Endothelial cell of umbilical vein (primary cell): ENCODE measurements around the gene RELL2. TPM values are rescaled to one million over a fixed set of nuclear protein-coding genes. Genes with fewer than 3 reads are reported as not detected.

Source experiments
- BruUV-seq: library from RNA; stranded (reverse); fragments of 400-500 nt; replicated peaks from 2 replicates; lab custom pipeline; 2021; lab: Mats Ljungman, UMichigan
- CTCF ChIA-PET: fragments of 300-600, 350-600 bp; sonication (Branson Sonifier 250); formaldehyde crosslinking; loops from one replicate; lab custom pipeline; 2021; ENCODE audit warnings: antibody characterized with exemption, inconsistent platforms; lab: Charles Lee
- POLR2A ChIA-PET: fragments of 300-600, 350-600 bp; sonication (Branson Sonifier 250); formaldehyde crosslinking; loops from one replicate; lab custom pipeline; 2021; ENCODE audit warnings: antibody characterized with exemption, inconsistent platforms; lab: Charles Lee
- DNase-seq: peaks from one replicate; pipeline ENCODE4 v3.0.0-alpha.2; 2011; ENCODE audit warnings: low read depth, low spot score
- FAIRE-seq: peaks from 2 replicates; lab custom pipeline; 2011; peaks lifted over from hg19 to GRCh38; lab: Jason Lieb, UNC
- H2AFZ ChIP-seq: 2 replicates; pipeline ENCODE4 v1.6.0; 2012; ENCODE audit warnings: low read depth, low read length, control low read depth, inconsistent platforms
- H3K27ac ChIP-seq: 2 replicates; pipeline ENCODE4 v1.5.1; 2011; ENCODE audit warnings: low read depth, mild to moderate bottlenecking, control low read depth, low read length, moderate library complexity; ENCODE audit not compliant: insufficient read depth
- H3K27me3 ChIP-seq, 2 experiments: 2 replicates each; pipeline versions ENCODE4 v1.6.0 to v1.6.1; 2011; ENCODE audit warnings: low read length in 2 of 2, mixed read lengths in 1 of 2; ENCODE audit not compliant: control insufficient read depth in 2 of 2, insufficient read depth in 2 of 2
- H3K36me3 ChIP-seq, 2 experiments: 2 replicates in 1 of 2; 3 replicates in 1 of 2; pipeline ENCODE4 v1.5.1; 2011; ENCODE audit warnings: low read length in 2 of 2, mild to moderate bottlenecking in 1 of 2, moderate library complexity in 1 of 2; ENCODE audit not compliant: control insufficient read depth in 2 of 2, insufficient read depth in 2 of 2; ENCODE audit errors: extremely low read depth in 1 of 2
- H3K4me1 ChIP-seq: 3 replicates; pipeline ENCODE4 v1.5.1; 2011; ENCODE audit warnings: mild to moderate bottlenecking, low read length; ENCODE audit not compliant: control insufficient read depth, insufficient read depth; ENCODE audit errors: extremely low read depth
- H3K4me2 ChIP-seq: 2 replicates; pipeline ENCODE4 v1.6.1; 2011; ENCODE audit warnings: low read length, control low read depth, mixed read lengths; ENCODE audit not compliant: insufficient read depth
- H3K4me3 ChIP-seq, 3 experiments: fragments of 200-600 bp in 1 of 3; sonication (generic), shearing (Covaris generic) in 1 of 3; replicated peaks in 1 of 3; 2 replicates each; pipeline ENCODE4 v1.5.1; 2011 to 2016; ENCODE audit warnings: control low read depth in 3 of 3, low read length in 3 of 3, mild to moderate bottlenecking in 2 of 3, inconsistent platforms in 1 of 3, low read depth in 1 of 3, moderate library complexity in 1 of 3; ENCODE audit not compliant: insufficient read depth in 1 of 3
- H3K79me2 ChIP-seq: 2 replicates; pipeline ENCODE4 v1.6.0; 2012; ENCODE audit warnings: low read length, inconsistent platforms; ENCODE audit not compliant: control insufficient read depth, insufficient read depth
- H3K9ac ChIP-seq: replicated peaks from 2 replicates; pipeline ENCODE3; 2011; ENCODE audit warnings: low read length, control low read depth; ENCODE audit not compliant: insufficient read depth; ENCODE audit errors: extremely low read depth
- H3K9me1 ChIP-seq: replicated peaks from 3 replicates; pipeline ENCODE4 v1.6.0; 2011; ENCODE audit warnings: mild to moderate bottlenecking, low read length; ENCODE audit not compliant: control insufficient read depth, insufficient read depth; ENCODE audit errors: extremely low read depth
- H3K9me3 ChIP-seq: replicated peaks from 2 replicates; pipeline ENCODE4 v1.5.1; 2012; ENCODE audit warnings: low read length, inconsistent platforms; ENCODE audit not compliant: control insufficient read depth, insufficient read depth
- H4K20me1 ChIP-seq: replicated peaks from 2 replicates; pipeline ENCODE3; 2011; ENCODE audit warnings: mild to moderate bottlenecking, low read length; ENCODE audit not compliant: control insufficient read depth, insufficient read depth; ENCODE audit errors: extremely low read depth
- GATA2 ChIP-seq: IDR thresholded peaks from 2 replicates; pipeline ENCODE4 v1.7.0; 2011; ENCODE audit warnings: low read depth, mild to moderate bottlenecking, moderate library complexity, mixed read lengths, low read length; ENCODE audit not compliant: insufficient read length, insufficient read depth
- JUN ChIP-seq: IDR thresholded peaks from 2 replicates; pipeline ENCODE4 v1.6.1; 2011; ENCODE audit warnings: borderline replicate concordance, low read depth; ENCODE audit not compliant: insufficient read length, insufficient read depth
- MAX ChIP-seq: IDR thresholded peaks from 2 replicates; pipeline ENCODE4 v1.6.1; 2011; ENCODE audit not compliant: insufficient read depth, insufficient read length
- MYC ChIP-seq: IDR thresholded peaks from one replicate; pipeline ENCODE4 v1.6.1; 2011; ENCODE audit warnings: mild to moderate bottlenecking, low read depth, low read length
- POLR2A ChIP-seq: IDR thresholded peaks from 2 replicates; pipeline ENCODE4 v1.6.1; 2012; ENCODE audit warnings: low read depth, mild to moderate bottlenecking, control low read depth, low read length
- POLR2AphosphoS5 ChIP-seq: IDR thresholded peaks from 2 replicates; pipeline ENCODE4 v1.6.1; 2012; ENCODE audit warnings: low read depth, mild to moderate bottlenecking, control low read depth, low read length, moderate library complexity; ENCODE audit not compliant: insufficient read depth
- dilution Hi-C: fragments of 300-500 bp; cut with MboI; formaldehyde crosslinking; loops from one replicate; pipeline ENCODE4 v1.15.0; 2019; ENCODE audit warnings: low sequenced_read_pairs; ENCODE audit not compliant: extremely low pct_ligation_motif_present
- intact Hi-C: fragments of 100-400 bp; cut with micrococcal nuclease; formaldehyde crosslinking; loops from one replicate; pipeline ENCODE4 v1.10.0; 2022
- polyA plus RNA-seq, 4 experiments: library from polyadenylated mRNA; depleted of rRNA in 3 of 4; stranded (reverse) in 3 of 4; unstranded in 1 of 4; fragments of >200 nt; gene quantifications; 2 replicates each; pipeline versions ENCODE4 v1.2.1 to v1.2.3, GENCODE V29; 2011 to 2012; ENCODE audit warnings: missing spikeins in 1 of 4
- total RNA-seq: library from RNA; stranded (reverse); gene quantifications from 2 replicates; pipeline ENCODE4 v1.2.3, GENCODE V29; 2021

Gene RELL2
- total and polyA plus RNA-seq, 2 donors (not counting 3 experiments of a cell fraction or from before 2014, with no cell fraction given) = 3.4 to 3.6 TPM

GRCh38 chr5:141680178-141680577 is 43.4 kb downstream of the RELL2 start:
- H3K9ac ChIP-seq = peak overlapping the region; percentile 75
- H3K79me2 ChIP-seq = peaks cover 44% of the 10 kb centered on the region
- H2AFZ ChIP-seq = no peak overlapping the region
- H3K9me1 ChIP-seq = no peaks in the 10 kb centered on the region
- H3K36me3 ChIP-seq = peaks cover 3 to 4% of the 10 kb centered on the region in 2 experiments
- no peak for FAIRE-seq
- CTCF ChIA-PET = interaction anchor here (1.5 to 2.2 kb wide), 7 partner anchors 10 to 280 kb away, joined by 4 to 16 read pairs (median 6); partner anchors contain the start of gene DIAPH1
- peak overlapping the region; percentile 68 for H3K4me2 ChIP-seq
- dilution Hi-C loops (no loop called here), intact Hi-C loops (loop anchor here (2.0 to 5.0 kb wide), 4 partner anchors 137 to 617 kb away; partner anchors contain the start of gene GNPDA1)
- peak overlapping the region; percentile 100 for H3K27ac ChIP-seq
- no peaks in the 10 kb centered on the region for H3K27me3 ChIP-seq
- DNase-seq = no peak
- BruUV-seq = no TSS peak
- H3K4me3 ChIP-seq = peak overlapping the region; percentile 23 to 38 (median 31)
- no peaks in the 10 kb centered on the region for H4K20me1 ChIP-seq
- H3K9me3 ChIP-seq = no peaks in the 10 kb centered on the region
- POLR2A ChIA-PET = interaction anchor here (1.1 to 1.5 kb wide), 2 partner anchors 88 to 289 kb away, joined by 3 read pairs; partner anchors contain the start of gene RNF14
- H3K4me1 ChIP-seq = peaks cover 71% of the 10 kb centered on the region
- TF ChIP-seq POLR2AphosphoS5 (no peak), MAX (no peak), MYC (no peak), GATA2 (no peak)

- peak overlapping the region; percentile 81 for H3K4me2 ChIP-seq
- H3K4me3 ChIP-seq = peak overlapping the region in 2 of 3 experiments; percentile 31 to 53
- H3K27me3 ChIP-seq = no peaks in the 10 kb centered on the region
- H3K4me1 ChIP-seq = peaks cover 69% of the 10 kb centered on the region
- POLR2A ChIA-PET = interaction anchor here (1.1 to 1.5 kb wide), 3 partner anchors 89 to 288 kb away, joined by 3 read pairs; partner anchors contain the start of genes PCDH1 and RNF14
- peak overlapping the region; percentile 100 for H3K27ac ChIP-seq
- H4K20me1 ChIP-seq = no peaks in the 10 kb centered on the region
- dilution Hi-C loops (no loop called here), intact Hi-C loops (loop anchor here (1.0 to 5.0 kb wide), 6 partner anchors 15 to 616 kb away; partner anchors contain the start of gene GNPDA1)
- H3K36me3 ChIP-seq = peaks cover 3 to 4% of the 10 kb centered on the region in 2 experiments
- no peaks in the 10 kb centered on the region for H3K9me1 ChIP-seq
- CTCF ChIA-PET = interaction anchor here (0.8 to 3.9 kb wide), 9 partner anchors 10 to 288 kb away, joined by 3 to 25 read pairs (median 6); partner anchors contain the start of genes DIAPH1, PCDH1 and RNF14
- peaks cover 42% of the 10 kb centered on the region for H3K79me2 ChIP-seq
- H2AFZ ChIP-seq = no peak overlapping the region
- H3K9me3 ChIP-seq = no peaks in the 10 kb centered on the region
- H3K9ac ChIP-seq = peak overlapping the region; percentile 99
- TF ChIP-seq POLR2A (peak; percentile 99), MYC (peak; percentile 1), GATA2 (no peak), JUN (no peak), POLR2AphosphoS5 (peak; percentile 99)
- FAIRE-seq (peak; percentile 100), DNase-seq (peak; percentile 98)
- no TSS peak for BruUV-seq
These were observed 44.0 kb downstream of the RELL2 start for GRCh38 chr5:141680751-141681201.
